Effector CD4-positive, alpha-beta T cell (primary cell): ENCODE results near the gene TSEN54.
"Not testable (repeated sequence)": the region's sequence is repeated elsewhere in the genome, so short reads cannot be mapped to it uniquely, and the experiment has no call there.

Experiments used
- DNase-seq: peaks from one replicate; pipeline ENCODE4 v3.0.0-alpha.2; 2020
- total RNA-seq: gene quantifications from one replicate; lab custom pipeline; 2026; lab: John Stamatoyannopoulos, UW

The TSEN54 gene
- 46.5 reads per million, percentile 67 among the genes with 10 or more reads in this experiment for total RNA-seq

GRCh38 chr17:75516255-75516618 lies at the start of gene TSEN54:
TSEN54 (plus strand) TSS chr17:75516528; CDS start chr17:75516561, 33 bp downstream.
- peak; percentile 93 for DNase-seq

GRCh38 chr17:75468291-75468754 lies 48.0 kb upstream of the TSEN54 start:
- no peak for DNase-seq

GRCh38 chr17:75468779-75469373 lies 47.5 kb upstream of the TSEN54 start:
- no peak for DNase-seq

GRCh38 chr17:75471207-75471606 lies 45.1 kb upstream of the TSEN54 start:
- DNase-seq: no peak

- no peak for DNase-seq
These were observed 44.2 kb upstream of the TSEN54 start for GRCh38 chr17:75472119-75472518.

- no peak for DNase-seq
These were observed 43.1 kb upstream of the TSEN54 start for GRCh38 chr17:75473246-75473645.

GRCh38 chr17:75474736-75475135 lies 41.6 kb upstream of the TSEN54 start:
- DNase-seq: no peak

GRCh38 chr17:75475144-75475835 lies 41.0 kb upstream of the TSEN54 start:
- DNase-seq: no peak

- DNase-seq: no peak
These were observed 40.5 kb upstream of the TSEN54 start for GRCh38 chr17:75475851-75476250.

- no peak for DNase-seq
These were observed 40.1 kb upstream of the TSEN54 start for GRCh38 chr17:75476271-75476671.

GRCh38 chr17:75476752-75477489 lies 39.4 kb upstream of the TSEN54 start:
- no peak for DNase-seq

GRCh38 chr17:75477490-75477862 lies 38.9 kb upstream of the TSEN54 start:
- DNase-seq: not testable (repeated sequence)

GRCh38 chr17:75478508-75478907 lies 37.8 kb upstream of the TSEN54 start:
- DNase-seq: no peak

GRCh38 chr17:75480281-75480680 lies 36.0 kb upstream of the TSEN54 start:
- no peak for DNase-seq

- DNase-seq: no peak
These were observed 34.9 kb upstream of the TSEN54 start for GRCh38 chr17:75481194-75482068.

- DNase-seq: no peak
These were observed 34.0 kb upstream of the TSEN54 start for GRCh38 chr17:75482098-75482942.

- DNase-seq: no peak
These were observed 30.6 kb upstream of the TSEN54 start for GRCh38 chr17:75485688-75486087.

GRCh38 chr17:75486151-75486550 lies 30.2 kb upstream of the TSEN54 start:
- DNase-seq: no peak

- no peak for DNase-seq
These were observed 29.4 kb upstream of the TSEN54 start for GRCh38 chr17:75486951-75487350.

- DNase-seq: no peak
These were observed 28.8 kb upstream of the TSEN54 start for GRCh38 chr17:75487351-75488070.
